ENCODE results near the gene KRT1.

Gene KRT1

GRCh38 chr12:52659395-52659794 lies 20.8 kb downstream of the KRT1 start:
- no peak for DNase-seq

- no peak for DNase-seq
These were observed 22.0 kb downstream of the KRT1 start for GRCh38 chr12:52658196-52658595.

GRCh38 chr12:52657250-52657902 lies 22.8 kb downstream of the KRT1 start:
- DNase-seq: no peak

- no peak for DNase-seq
These were observed 23.6 kb downstream of the KRT1 start for GRCh38 chr12:52656616-52657015.

GRCh38 chr12:52655720-52656124 lies 24.5 kb downstream of the KRT1 start:
- DNase-seq: no peak

- no peak for DNase-seq
These were observed 25.0 kb downstream of the KRT1 start for GRCh38 chr12:52655251-52655650.

- DNase-seq: no peak
These were observed 28.4 kb downstream of the KRT1 start, which contains the start of gene KRT2 for GRCh38 chr12:52651726-52652261. KRT2 (minus strand) TSS chr12:52652211; CDS start chr12:52652142, 69 bp downstream.

GRCh38 chr12:52650520-52651081 lies 29.6 kb downstream of the KRT1 start:
- no peak for DNase-seq

- no peak for DNase-seq
These were observed 31.1 kb downstream of the KRT1 start for GRCh38 chr12:52649066-52649465.

- no peak for DNase-seq
These were observed 32.1 kb downstream of the KRT1 start for GRCh38 chr12:52648012-52648550.

GRCh38 chr12:52647601-52648000 lies 32.6 kb downstream of the KRT1 start:
- DNase-seq: no peak

GRCh38 chr12:52646613-52647012 lies 33.6 kb downstream of the KRT1 start:
- no peak for DNase-seq

- DNase-seq: no peak
These were observed 34.2 kb downstream of the KRT1 start for GRCh38 chr12:52645982-52646381.

- no peak for DNase-seq
These were observed 35.0 kb downstream of the KRT1 start for GRCh38 chr12:52645120-52645761.

GRCh38 chr12:52644078-52644415 lies 36.2 kb downstream of the KRT1 start:
- DNase-seq: no peak

GRCh38 chr12:52643233-52644077 lies 36.8 kb downstream of the KRT1 start:
- no peak for DNase-seq

GRCh38 chr12:52641468-52641867 lies 38.7 kb downstream of the KRT1 start:
- no peak for DNase-seq

- no peak for DNase-seq
These were observed 42.9 kb downstream of the KRT1 start for GRCh38 chr12:52637299-52637698.

GRCh38 chr12:52636592-52637258 lies 43.5 kb downstream of the KRT1 start:
- DNase-seq: no peak

- no peak for DNase-seq
These were observed 44.0 kb downstream of the KRT1 start for GRCh38 chr12:52636189-52636588.

GRCh38 chr12:52634266-52635056 lies 45.7 kb downstream of the KRT1 start:
- no peak for DNase-seq

GRCh38 chr12:52633383-52633782 lies 46.8 kb downstream of the KRT1 start:
- DNase-seq: no peak

All from activated CD4-positive, CD25-positive, alpha-beta regulatory T cell treated with anti-CD3 and anti-CD28 coated beads, Interleukin-2, amount 50 U/mL, for 72 hours (primary cell).